Naive thymus-derived CD8-positive, alpha-beta T cell (primary cell): ENCODE data around the gene SPTBN2. TPM values are rescaled to one million over a fixed set of nuclear protein-coding genes. Genes with fewer than 3 reads are reported as not detected.

Source experiments
- ATAC-seq, 2 donors: fragments of 150-1000 bp; cut with Tn5 transposase in 1 of 2; sonication (Bioruptor Pico), chemical (Tn5 transposase) in 1 of 2; 1 replicate in 1 of 2; 2 replicates in 1 of 2; pipeline ENCODE4 v1.10.0; 2021; ENCODE audit warnings: mild to moderate bottlenecking in 2 of 2, moderate library complexity in 2 of 2
- POLR2A ChIA-PET: fragments of 350-600 bp; sonication (Branson Sonifier 250); formaldehyde crosslinking; loops from one replicate; lab custom pipeline; 2021; ENCODE audit warnings: antibody characterized with exemption; lab: Charles Lee
- DNase-seq, 10 donors: peaks; one replicate each; pipeline versions ENCODE4 v3.0.0 to v3.0.0-alpha.2; 2020 to 2022
- H3K27ac Mint-ChIP-seq, 10 donors: one replicate each; pipeline ENCODE4 v1.8.0; 2020 to 2022; ENCODE audit warnings: mild to moderate bottlenecking in 10 of 10, mixed read lengths in 10 of 10, moderate library complexity in 4 of 10, inconsistent platforms in 1 of 10
- H3K27me3 Mint-ChIP-seq, 5 donors: one replicate each; pipeline ENCODE4 v1.8.0; 2021 to 2022; ENCODE audit warnings: mixed read lengths in 5 of 5
- H3K36me3 Mint-ChIP-seq, 3 donors: one replicate each; pipeline ENCODE4 v1.8.0; 2020 to 2022; ENCODE audit warnings: mixed read lengths in 3 of 3, mild to moderate bottlenecking in 2 of 3, inconsistent platforms in 1 of 3
- H3K4me1 Mint-ChIP-seq, 4 donors: one replicate each; pipeline ENCODE4 v1.8.0; 2021 to 2022; ENCODE audit warnings: mixed read lengths in 4 of 4
- H3K4me3 Mint-ChIP-seq, 10 donors: one replicate each; pipeline ENCODE4 v1.8.0; 2020 to 2022; ENCODE audit warnings: mild to moderate bottlenecking in 10 of 10, mixed read lengths in 10 of 10, moderate library complexity in 6 of 10, inconsistent platforms in 1 of 10
- H3K9me3 Mint-ChIP-seq, 9 donors: one replicate each; pipeline ENCODE4 v1.8.0; 2020 to 2022; ENCODE audit warnings: mixed read lengths in 9 of 9, mild to moderate bottlenecking in 3 of 9, inconsistent platforms in 1 of 9, moderate library complexity in 1 of 9
- polyA plus RNA-seq, 3 donors: library from polyadenylated mRNA; unstranded; fragments of 300-500 nt; fragmentation: Illumina TruSeq; gene quantifications; one replicate each; pipeline ENCODE4 v1.2.3, GENCODE V29; 2021
- total RNA-seq, 8 experiments: library from RNA in 2 of 8; stranded (reverse) in 2 of 8; gene quantifications; one replicate each; pipeline ENCODE4 v1.2.3 and lab custom pipeline; 2021 to 2026

The SPTBN2 gene
- total and polyA plus RNA-seq, 5 experiments from 2014 or later, result 0.04 to 0.62 (median 0.47) TPM; not detected in 2

- Mint-ChIP-seq H3K4me3 (no peak overlapping the region), H3K27me3 (peaks cover 5 to 21% (median 18%) of the 10 kb centered on the region in 5 donors)
- no peak for DNase-seq
Measured at GRCh38 chr11:66710384-66710930, 18.6 kb downstream of the SPTBN2 start.

GRCh38 chr11:66708701-66709100 is 20.3 kb downstream of the SPTBN2 start:
- H3K4me3 Mint-ChIP-seq, result no peak overlapping the region
- POLR2A ChIA-PET, result interaction anchor here (0.6 kb wide), 1 partner anchor 769 kb away, joined by 5 read pairs; no protein-coding TSS in a partner anchor

More at GRCh38 chr11:66710384-66710930, 18.6 kb downstream of the SPTBN2 start:
- no peak for ATAC-seq
- POLR2A ChIA-PET, result no interaction called here
- Mint-ChIP-seq H3K27ac (no peak overlapping the region), H3K4me1 (peaks cover 0 to 2% (median 0%) of the 10 kb centered on the region in 4 donors), H3K9me3 (no peaks in the 10 kb centered on the region), H3K36me3 (no peaks in the 10 kb centered on the region)

GRCh38 chr11:66708094-66708493 is 20.9 kb downstream of the SPTBN2 start:
- Mint-ChIP-seq H3K4me3 (no peak overlapping the region), H3K36me3 (no peaks in the 10 kb centered on the region), H3K27me3 (peaks cover 0 to 3% (median 0%) of the 10 kb centered on the region in 5 donors), H3K9me3 (no peaks in the 10 kb centered on the region), H3K27ac (peak overlapping the region in 1 of 10 donors; percentile 48), H3K4me1 (peaks cover 0 to 4% (median 2%) of the 10 kb centered on the region in 4 donors)
- DNase-seq, result no peak
- no peak for ATAC-seq
- POLR2A ChIA-PET, result no interaction called here

More at GRCh38 chr11:66708701-66709100, 20.3 kb downstream of the SPTBN2 start:
- no peak for ATAC-seq
- DNase-seq, result no peak
- Mint-ChIP-seq H3K27ac (no peak overlapping the region), H3K27me3 (peaks cover 0 to 8% (median 3%) of the 10 kb centered on the region in 5 donors), H3K9me3 (no peaks in the 10 kb centered on the region), H3K36me3 (no peaks in the 10 kb centered on the region), H3K4me1 (peaks cover 0 to 4% (median 2%) of the 10 kb centered on the region in 4 donors)

- H3K4me3 Mint-ChIP-seq, result no peak overlapping the region
- H3K27me3 Mint-ChIP-seq, result peaks cover 0 to 3% (median 0%) of the 10 kb centered on the region in 5 donors
- no peak overlapping the region for H3K27ac Mint-ChIP-seq
- POLR2A ChIA-PET, result no interaction called here
- DNase-seq (no peak), ATAC-seq (no peak)
- H3K9me3 Mint-ChIP-seq, result no peaks in the 10 kb centered on the region
- H3K4me1 Mint-ChIP-seq, result peaks cover 0 to 4% (median 2%) of the 10 kb centered on the region in 4 donors
- H3K36me3 Mint-ChIP-seq, result no peaks in the 10 kb centered on the region
Measured at GRCh38 chr11:66707486-66707885, 21.5 kb downstream of the SPTBN2 start.

GRCh38 chr11:66706989-66707388 is 22.0 kb downstream of the SPTBN2 start:
- peaks cover 0 to 4% (median 2%) of the 10 kb centered on the region in 4 donors for H3K4me1 Mint-ChIP-seq
- H3K27ac Mint-ChIP-seq, result no peak overlapping the region
- POLR2A ChIA-PET, result no interaction called here
- H3K9me3 Mint-ChIP-seq, result no peaks in the 10 kb centered on the region
- peaks cover 0 to 3% (median 0%) of the 10 kb centered on the region in 5 donors for H3K27me3 Mint-ChIP-seq
- H3K4me3 Mint-ChIP-seq, result no peak overlapping the region
- ATAC-seq (no peak), DNase-seq (no peak)
- no peaks in the 10 kb centered on the region for H3K36me3 Mint-ChIP-seq

- Mint-ChIP-seq H3K27ac (peak overlapping the region in 1 of 10 donors; percentile 68), H3K36me3 (no peaks in the 10 kb centered on the region), H3K9me3 (no peaks in the 10 kb centered on the region), H3K4me1 (peaks cover 0 to 14% (median 4%) of the 10 kb centered on the region in 4 donors), H3K4me3 (no peak overlapping the region), H3K27me3 (no peaks in the 10 kb centered on the region)
- DNase-seq (no peak), ATAC-seq (no peak)
- POLR2A ChIA-PET, result no interaction called here
Measured at GRCh38 chr11:66705587-66706335, 23.3 kb downstream of the SPTBN2 start.

- Mint-ChIP-seq H3K4me1 (peaks cover 0 to 14% (median 4%) of the 10 kb centered on the region in 4 donors), H3K36me3 (no peaks in the 10 kb centered on the region), H3K27ac (no peak overlapping the region), H3K27me3 (no peaks in the 10 kb centered on the region), H3K4me3 (no peak overlapping the region), H3K9me3 (no peaks in the 10 kb centered on the region)
- no peak for DNase-seq
- ATAC-seq, result no peak
- POLR2A ChIA-PET, result no interaction called here
Measured at GRCh38 chr11:66704659-66705360, 24.2 kb downstream of the SPTBN2 start.

GRCh38 chr11:66701432-66702240 is 27.4 kb downstream of the SPTBN2 start:
- ATAC-seq (peak; percentile 33 to 49), DNase-seq (peak in 1 of 10 donors; percentile 38)
- Mint-ChIP-seq H3K4me1 (peaks cover 0 to 14% (median 5%) of the 10 kb centered on the region in 4 donors), H3K36me3 (no peaks in the 10 kb centered on the region), H3K27me3 (no peaks in the 10 kb centered on the region), H3K9me3 (peaks cover 0 to 2% (median 0%) of the 10 kb centered on the region in 9 donors), H3K4me3 (peak overlapping the region in 2 of 10 donors; percentile 4 to 16), H3K27ac (peak overlapping the region in 6 of 10 donors; percentile 36 to 94 (median 84))
- POLR2A ChIA-PET, result interaction anchor here (0.8 kb wide), 1 partner anchor 82 kb away, joined by 5 read pairs; no protein-coding TSS in a partner anchor

GRCh38 chr11:66700742-66701141 is 28.3 kb downstream of the SPTBN2 start:
- Mint-ChIP-seq H3K9me3 (peaks cover 0 to 2% (median 0%) of the 10 kb centered on the region in 9 donors), H3K4me1 (peaks cover 0 to 14% (median 5%) of the 10 kb centered on the region in 4 donors), H3K27ac (no peak overlapping the region), H3K27me3 (no peaks in the 10 kb centered on the region), H3K36me3 (no peaks in the 10 kb centered on the region), H3K4me3 (no peak overlapping the region)
- POLR2A ChIA-PET, result interaction anchor here (0.6 to 0.8 kb wide), 2 partner anchors 22 to 81 kb away, joined by 5 read pairs; no protein-coding TSS in a partner anchor
- ATAC-seq, result no peak
- no peak for DNase-seq

- DNase-seq, result no peak
- no peaks in the 10 kb centered on the region for H3K36me3 Mint-ChIP-seq
- H3K4me3 Mint-ChIP-seq, result no peak overlapping the region
- H3K27me3 Mint-ChIP-seq, result no peaks in the 10 kb centered on the region
- ATAC-seq, result no peak
- peaks cover 0 to 14% (median 4%) of the 10 kb centered on the region in 4 donors for H3K4me1 Mint-ChIP-seq
- POLR2A ChIA-PET, result no interaction called here
- H3K9me3 Mint-ChIP-seq, result peaks cover 0 to 2% (median 0%) of the 10 kb centered on the region in 9 donors
- no peak overlapping the region for H3K27ac Mint-ChIP-seq
Measured at GRCh38 chr11:66700337-66700736, 28.7 kb downstream of the SPTBN2 start.

GRCh38 chr11:66698491-66698890 is 30.5 kb downstream of the SPTBN2 start:
- Mint-ChIP-seq H3K27me3 (peaks cover 0 to 2% (median 0%) of the 10 kb centered on the region in 5 donors), H3K4me1 (peaks cover 0 to 13% (median 5%) of the 10 kb centered on the region in 4 donors), H3K9me3 (peaks cover 0 to 2% (median 0%) of the 10 kb centered on the region in 9 donors), H3K36me3 (no peaks in the 10 kb centered on the region), H3K4me3 (no peak overlapping the region), H3K27ac (no peak overlapping the region)
- POLR2A ChIA-PET, result no interaction called here
- ATAC-seq, result no peak
- no peak for DNase-seq

GRCh38 chr11:66697988-66698387 is 31.0 kb downstream of the SPTBN2 start:
- H3K4me3 Mint-ChIP-seq, result no peak overlapping the region
- POLR2A ChIA-PET, result interaction anchor here (0.5 kb wide), 1 partner anchor 130 kb away, joined by 3 read pairs; no protein-coding TSS in a partner anchor
- H3K27ac Mint-ChIP-seq, result peak overlapping the region in 2 of 10 donors; percentile 35 to 42
- peaks cover 0 to 2% (median 0%) of the 10 kb centered on the region in 5 donors for H3K27me3 Mint-ChIP-seq
- no peak for DNase-seq
- no peaks in the 10 kb centered on the region for H3K36me3 Mint-ChIP-seq
- H3K9me3 Mint-ChIP-seq, result peaks cover 0 to 2% (median 0%) of the 10 kb centered on the region in 9 donors
- peaks cover 0 to 13% (median 5%) of the 10 kb centered on the region in 4 donors for H3K4me1 Mint-ChIP-seq
- no peak for ATAC-seq
